ENCODE measurements around the gene PTPRN2. TPM values are rescaled to one million over a fixed set of nuclear protein-coding genes. Genes with fewer than 3 reads are reported as not detected.

The PTPRN2 gene
- total and polyA plus RNA-seq, 2 of the 13 experiments (the other 11 are each of a cell fraction or from before 2014, with no cell fraction given) = 2.5 to 24.2 TPM

GRCh38 chr7:158606129-158606528 is 18.5 kb upstream of the PTPRN2 start:
- in situ Hi-C loops (cut with HindIII; ENCODE audit: extremely low pct_ligation_motif_present, low pct_unique_long_range_greater_than_20kb) (no loop called here), intact Hi-C loops (cut with micrococcal nuclease; ENCODE audit: unreplicated experiment) (no loop called here)
- Histone ChIP-seq H2AFZ (ENCODE audit: low read length) (no peak overlapping the region), H3K9me3 (ENCODE audit: low read length) (no peaks in the 10 kb centered on the region), H4K20me1 (ENCODE audit: insufficient read depth, low read length) (no peaks in the 10 kb centered on the region), H3K4me3 (replicated peaks in 1 of 3; ENCODE audit: insufficient read depth in 1 of 3, low read depth in 2 of 3, low read length in 3 of 3) (no peak overlapping the region), H3K27ac (ENCODE audit: extremely low read length, insufficient read depth, low read length) (no peak overlapping the region), H3K27me3 (ENCODE audit: control insufficient read depth in 1 of 2, insufficient read depth in 2 of 2, low read length in 2 of 2) (no peaks in the 10 kb centered on the region), H3K4me2 (ENCODE audit: low read depth, low read length) (no peak overlapping the region), H3K4me1 (ENCODE audit: insufficient read depth, low read length) (no peaks in the 10 kb centered on the region), H3K36me3 (replicated peaks in 1 of 2; ENCODE audit: control insufficient read depth in 1 of 2, insufficient read depth in 2 of 2, low read length in 2 of 2) (no peaks in the 10 kb centered on the region), H3K79me2 (ENCODE audit: insufficient read depth, low read length) (no peaks in the 10 kb centered on the region), H3K9ac (ENCODE audit: insufficient read depth, low read depth, low read length) (no peak overlapping the region)
- WGBS (ENCODE audit: low lambda C conversion rate) = 100% methylated on average over 2 of the region's 4 CpGs
- ATAC-seq (no peak), FAIRE-seq (no peak), DNase-seq (ENCODE audit: low spot score) (no peak)
- no peak for TF ChIP-seq ZNF883 (CRISPR knock-in tag; IDR thresholded peaks at IDR 0.05; ENCODE audit: not compliant biosample characterization)
- no TSS peak for BruUV-seq (replicated peaks)
- ChIA-PET CTCF (ENCODE audit: low intra/inter-chr PET ratio, low total read pairs) (no interaction called here), POLR2A (no interaction called here)

- no peak for ATAC-seq
- in situ Hi-C loops (cut with HindIII; ENCODE audit: extremely low pct_ligation_motif_present, low pct_unique_long_range_greater_than_20kb) = no loop called here
- no peak overlapping the region for H3K9ac ChIP-seq (ENCODE audit: insufficient read depth, low read depth, low read length)
- intact Hi-C loops (cut with micrococcal nuclease; ENCODE audit: unreplicated experiment) = no loop called here
- FAIRE-seq = no peak
- no peaks in the 10 kb centered on the region for H3K36me3 ChIP-seq (replicated peaks in 1 of 2; ENCODE audit: control insufficient read depth in 1 of 2, insufficient read depth in 2 of 2, low read length in 2 of 2)
- H4K20me1 ChIP-seq (ENCODE audit: insufficient read depth, low read length) = no peaks in the 10 kb centered on the region
- H3K4me2 ChIP-seq (ENCODE audit: low read depth, low read length) = no peak overlapping the region
- no peak overlapping the region for H3K27ac ChIP-seq (ENCODE audit: extremely low read length, insufficient read depth, low read length)
- CTCF ChIA-PET (ENCODE audit: low intra/inter-chr PET ratio, low total read pairs) = no interaction called here
- no peak for TF ChIP-seq ZNF773 (CRISPR knock-in tag; IDR thresholded peaks at IDR 0.05; ENCODE audit: borderline replicate concordance)
- TF ChIP-seq POLR2G (IDR thresholded peaks at IDR 0.05; ENCODE audit: low read depth, low read length) = no peak
- TF ChIP-seq SYNCRIP (IDR thresholded peaks at IDR 0.05; ENCODE audit: insufficient read depth, low read depth, low read length) = no peak
- no peak for TF ChIP-seq E2F1 (CRISPR knock-in tag; IDR thresholded peaks at IDR 0.05)
- TF ChIP-seq RFXANK (CRISPR knock-in tag; IDR thresholded peaks at IDR 0.05) = no peak
- WGBS (ENCODE audit: low lambda C conversion rate) = 94% methylated on average over 7 of the region's 23 CpGs
- no peaks in the 10 kb centered on the region for H3K9me3 ChIP-seq (ENCODE audit: low read length)
- H3K27me3 ChIP-seq (ENCODE audit: control insufficient read depth in 1 of 2, insufficient read depth in 2 of 2, low read length in 2 of 2) = no peaks in the 10 kb centered on the region
- no peaks in the 10 kb centered on the region for H3K79me2 ChIP-seq (ENCODE audit: insufficient read depth, low read length)
- H3K4me3 ChIP-seq (replicated peaks in 1 of 3; ENCODE audit: insufficient read depth in 1 of 3, low read depth in 2 of 3, low read length in 3 of 3) = no peak overlapping the region
- H3K4me1 ChIP-seq (ENCODE audit: insufficient read depth, low read length) = no peaks in the 10 kb centered on the region
- no TSS peak for BruUV-seq (replicated peaks)
- DNase-seq (ENCODE audit: low spot score) = no peak
- POLR2A ChIA-PET = no interaction called here
- H2AFZ ChIP-seq (ENCODE audit: low read length) = no peak overlapping the region
Measured at GRCh38 chr7:158603773-158604755, 16.4 kb upstream of the PTPRN2 start.
